ENCODE data around the gene KCNK1. TPM values are rescaled to one million over a fixed set of nuclear protein-coding genes. Genes with fewer than 3 reads are reported as not detected.

KCNK1 gene
- total and polyA plus RNA-seq, 8 donors, result 4.3 to 16.3 (median 5.4) TPM

- Histone ChIP-seq H3K27ac (no peak overlapping the region), H3K27me3 (peaks cover 0 to 4% of the 10 kb centered on the region in 2 donors), H3K36me3 (no peaks in the 10 kb centered on the region), H3K9me3 (peaks cover 0 to 2% of the 10 kb centered on the region in 2 donors), H3K4me3 (no peak overlapping the region), H3K4me1 (no peaks in the 10 kb centered on the region)
- TF ChIP-seq CTCF (IDR thresholded peaks at IDR 0.05), result no peak
- ATAC-seq, result no peak
- intact Hi-C loops (cut with DNase I), result no loop called here
- DNase-seq, result no peak
These were observed 29.5 kb upstream of the KCNK1 start for GRCh38 chr1:233584376-233584775.

GRCh38 chr1:233584931-233585330, 29.0 kb upstream of the KCNK1 start:
- Histone ChIP-seq H3K4me3 (no peak overlapping the region), H3K27me3 (peaks cover 0 to 4% of the 10 kb centered on the region in 2 donors), H3K4me1 (no peaks in the 10 kb centered on the region), H3K36me3 (no peaks in the 10 kb centered on the region), H3K9me3 (peaks cover 0 to 2% of the 10 kb centered on the region in 2 donors), H3K27ac (no peak overlapping the region)
- ATAC-seq, result no peak
- TF ChIP-seq CTCF (IDR thresholded peaks at IDR 0.05), result no peak
- no peak for DNase-seq
- intact Hi-C loops (cut with DNase I), result no loop called here

GRCh38 chr1:233586301-233586700, 27.6 kb upstream of the KCNK1 start:
- TF ChIP-seq CTCF (IDR thresholded peaks at IDR 0.05), result no peak
- Histone ChIP-seq H3K27me3 (peaks cover 0 to 4% of the 10 kb centered on the region in 2 donors), H3K27ac (no peak overlapping the region), H3K9me3 (peaks cover 0 to 2% of the 10 kb centered on the region in 2 donors), H3K36me3 (no peaks in the 10 kb centered on the region), H3K4me1 (no peaks in the 10 kb centered on the region), H3K4me3 (no peak overlapping the region)
- intact Hi-C loops (cut with DNase I), result no loop called here
- ATAC-seq (no peak), DNase-seq (no peak)

GRCh38 chr1:233587196-233587595, 26.7 kb upstream of the KCNK1 start:
- Histone ChIP-seq H3K27me3 (peaks cover 0 to 4% of the 10 kb centered on the region in 2 donors), H3K9me3 (peaks cover 0 to 2% of the 10 kb centered on the region in 2 donors), H3K4me3 (no peak overlapping the region), H3K36me3 (no peaks in the 10 kb centered on the region), H3K4me1 (no peaks in the 10 kb centered on the region), H3K27ac (no peak overlapping the region)
- no peak for TF ChIP-seq CTCF (IDR thresholded peaks at IDR 0.05)
- no peak for ATAC-seq
- intact Hi-C loops (cut with DNase I), result no loop called here
- no peak for DNase-seq

- TF ChIP-seq CTCF (IDR thresholded peaks at IDR 0.05), result no peak
- Histone ChIP-seq H3K27me3 (peaks cover 0 to 4% of the 10 kb centered on the region in 2 donors), H3K36me3 (no peaks in the 10 kb centered on the region), H3K4me3 (no peak overlapping the region), H3K27ac (no peak overlapping the region), H3K4me1 (no peaks in the 10 kb centered on the region), H3K9me3 (peaks cover 0 to 2% of the 10 kb centered on the region in 2 donors)
- no peak for ATAC-seq
- intact Hi-C loops (cut with DNase I), result no loop called here
- peak in 1 of 4 donors; percentile 28 for DNase-seq
These were observed 25.7 kb upstream of the KCNK1 start for GRCh38 chr1:233587958-233588799.
